Pancreas (tissue), 10 donors: ENCODE data around the gene TSPEAR. TPM values are rescaled to one million over a fixed set of nuclear protein-coding genes. Genes with fewer than 3 reads are reported as not detected.

Experiments used
- ATAC-seq, 4 donors: fragments of 200-7000 bp; cut with Tn5 transposase; one replicate each; pipeline versions ENCODE4 v1.8.0 to v1.9.1; 2020; ENCODE audit warnings: mild to moderate bottlenecking in 4 of 4, moderate library complexity in 4 of 4
- DNase-seq, 6 donors: peaks; one replicate each; pipeline ENCODE4 v3.0.0-alpha.2; 2020
- FAIRE-seq: peaks from 2 replicates; lab custom pipeline; 2012; peaks lifted over from hg19 to GRCh38; lab: Jason Lieb, UNC
- H3K27ac ChIP-seq, 4 donors: fragments of 200-600 bp; sonication (generic); 1 replicate in 3 of 4; 2 replicates in 1 of 4; pipeline versions ENCODE4 v1.5.0 to v1.8.0; 2020
- H3K27me3 ChIP-seq, 4 donors: fragments of 200-600 bp; one replicate each; pipeline ENCODE4 v1.8.0; 2021
- H3K36me3 ChIP-seq, 3 donors: fragments of 200-600 bp; sonication (generic) in 1 of 3; one replicate each; pipeline versions ENCODE4 v1.5.0 to v1.8.0; 2020 to 2021
- H3K4me1 ChIP-seq, 3 donors: fragments of 200-600 bp; one replicate each; pipeline ENCODE4 v1.8.0; 2021
- H3K4me3 ChIP-seq, 4 donors: fragments of 200-600 bp; sonication (generic) in 2 of 4; one replicate each; pipeline versions ENCODE4 v1.5.0 to v1.8.0; 2020 to 2021
- H3K9me3 ChIP-seq, 4 donors: fragments of 200-600 bp; one replicate each; pipeline ENCODE4 v1.8.0; 2021
- WGBS, 2 donors: extraction: QIAGEN DNeasy Blood & Tissue Kit; methylation state at CpG; one replicate each; pipeline ENCODE4 v1.1.7; 2013; 5-methylcytosine and 5-hydroxymethylcytosine counted together
- intact Hi-C, 3 donors: fragments of 100-400 bp; cut with DNase I; formaldehyde crosslinking; loops; one replicate each; pipeline versions ENCODE4 v1.11.1 to v1.14.2; 2022
- polyA plus RNA-seq, 2 donors: library from polyadenylated mRNA; stranded (reverse); fragments of 200-250 nt; gene quantifications; one replicate each; pipeline ENCODE4 v1.2.3, GENCODE V29; 2013
- total RNA-seq, 6 donors: library from RNA; stranded (reverse); fragmentation: NEBNext Ultra II Directional in 4 of 6; extraction: Animal tissue kit (Norgen Biotek cat#: 25700) in 4 of 6; gene quantifications; one replicate each; pipeline versions ENCODE4 v1.2.1 to v1.2.4, GENCODE V29; 2021 to 2023
- TF ChIP-seq, protein P1 (sequence below), 4 donors: fragments of 200-600 bp; sonication (generic) in 3 of 4; IDR thresholded peaks; one replicate each; pipeline versions ENCODE4 v1.5.0 to v1.8.0; 2021; ENCODE audit warnings: antibody characterized with exemption in 4 of 4
- donor health status: healthy with polysubstance abuse.
- donor health status: DM: no; HTN: no; CAD: no; lungs with moderate emphysema.
- donor health status: DM: no; HTN: no; CAD: no.
- donor health status: control.
- donor health status: control.
- donor health status: Bipolar disorder and iron deficiency.
- donor health status: DM: yes; HTN: yes; CAD: no.
- donor health status: DM: no; HTN: no; CAD: no.
- donor health status: DM: no; HTN: no; CAD: no.
- donor health status: DM: yes; HTN: yes; CAD: no.

TSPEAR gene
- total and polyA plus RNA-seq, 8 donors = 0.05 to 1.4 (median 0.25) TPM; not detected in 1

- intact Hi-C loops = no loop called here
- H3K27ac ChIP-seq = no peak overlapping the region
- DNase-seq = no peak
- WGBS, 2 donors = 90 to 93% methylated on average over 1 of the region's 1 CpG
- no peak overlapping the region for H3K4me3 ChIP-seq
- no peaks in the 10 kb centered on the region for H3K9me3 ChIP-seq
- ATAC-seq = no peak
- no peaks in the 10 kb centered on the region for H3K4me1 ChIP-seq
- TF ChIP-seq, protein P1, sequence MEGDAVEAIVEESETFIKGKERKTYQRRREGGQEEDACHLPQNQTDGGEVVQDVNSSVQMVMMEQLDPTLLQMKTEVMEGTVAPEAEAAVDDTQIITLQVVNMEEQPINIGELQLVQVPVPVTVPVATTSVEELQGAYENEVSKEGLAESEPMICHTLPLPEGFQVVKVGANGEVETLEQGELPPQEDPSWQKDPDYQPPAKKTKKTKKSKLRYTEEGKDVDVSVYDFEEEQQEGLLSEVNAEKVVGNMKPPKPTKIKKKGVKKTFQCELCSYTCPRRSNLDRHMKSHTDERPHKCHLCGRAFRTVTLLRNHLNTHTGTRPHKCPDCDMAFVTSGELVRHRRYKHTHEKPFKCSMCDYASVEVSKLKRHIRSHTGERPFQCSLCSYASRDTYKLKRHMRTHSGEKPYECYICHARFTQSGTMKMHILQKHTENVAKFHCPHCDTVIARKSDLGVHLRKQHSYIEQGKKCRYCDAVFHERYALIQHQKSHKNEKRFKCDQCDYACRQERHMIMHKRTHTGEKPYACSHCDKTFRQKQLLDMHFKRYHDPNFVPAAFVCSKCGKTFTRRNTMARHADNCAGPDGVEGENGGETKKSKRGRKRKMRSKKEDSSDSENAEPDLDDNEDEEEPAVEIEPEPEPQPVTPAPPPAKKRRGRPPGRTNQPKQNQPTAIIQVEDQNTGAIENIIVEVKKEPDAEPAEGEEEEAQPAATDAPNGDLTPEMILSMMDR (IDR thresholded peaks at IDR 0.05) = no peak
- no peak for FAIRE-seq
- H3K36me3 ChIP-seq = no peaks in the 10 kb centered on the region
- H3K27me3 ChIP-seq = peaks cover 0 to 6% (median 0%) of the 10 kb centered on the region in 4 donors
Observed at GRCh38 chr21:44671911-44672310, 39.5 kb downstream of the TSPEAR start.

DNA sequence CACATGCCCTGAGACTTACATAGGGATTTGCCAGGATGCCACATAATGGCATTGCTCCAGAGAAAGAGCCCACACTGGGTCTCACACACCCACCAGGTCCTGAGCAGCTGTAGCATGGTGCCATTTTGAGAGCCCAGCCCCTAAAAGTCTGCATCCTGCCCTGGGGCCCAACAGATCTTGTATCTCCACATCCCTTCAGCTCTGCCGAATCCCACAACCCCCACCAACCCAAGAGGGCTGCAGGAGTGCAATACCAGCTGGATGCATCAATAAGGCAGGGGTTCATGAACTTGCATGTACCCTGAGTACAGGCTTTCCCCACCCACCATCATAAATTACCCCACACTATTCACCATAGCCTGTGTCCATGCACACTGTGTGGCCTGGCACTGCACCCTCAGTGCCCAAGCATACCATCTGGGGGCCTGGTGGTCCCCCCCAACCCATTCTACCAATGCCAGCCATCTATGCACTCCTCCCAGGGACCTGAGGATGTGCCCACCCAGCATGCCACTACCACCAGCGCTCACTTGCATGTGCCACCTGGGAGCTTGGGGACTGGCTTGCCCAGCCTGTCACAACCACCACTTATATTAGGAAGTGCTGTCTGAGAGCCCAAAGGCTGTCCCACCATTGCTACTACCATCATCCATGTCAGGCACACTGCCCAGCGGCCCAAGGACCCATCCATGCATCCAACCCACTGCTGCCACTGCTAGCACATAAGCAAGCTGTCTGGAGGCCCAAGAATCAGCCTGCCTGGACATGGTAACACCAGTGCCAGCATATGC, 40.5 kb downstream of the TSPEAR start:
- Histone ChIP-seq H3K27me3 (peaks cover 0 to 6% (median 0%) of the 10 kb centered on the region in 4 donors), H3K4me1 (no peaks in the 10 kb centered on the region), H3K4me3 (no peak overlapping the region), H3K36me3 (no peaks in the 10 kb centered on the region), H3K27ac (no peak overlapping the region), H3K9me3 (no peaks in the 10 kb centered on the region)
- WGBS, 2 donors = 54 to 61% methylated on average over 3 of the region's 3 CpGs
- no peak for ATAC-seq
- no peak for DNase-seq
- no peak for FAIRE-seq
- TF ChIP-seq, protein P1 (IDR thresholded peaks at IDR 0.05) = no peak
- intact Hi-C loops = no loop called here

DNA sequence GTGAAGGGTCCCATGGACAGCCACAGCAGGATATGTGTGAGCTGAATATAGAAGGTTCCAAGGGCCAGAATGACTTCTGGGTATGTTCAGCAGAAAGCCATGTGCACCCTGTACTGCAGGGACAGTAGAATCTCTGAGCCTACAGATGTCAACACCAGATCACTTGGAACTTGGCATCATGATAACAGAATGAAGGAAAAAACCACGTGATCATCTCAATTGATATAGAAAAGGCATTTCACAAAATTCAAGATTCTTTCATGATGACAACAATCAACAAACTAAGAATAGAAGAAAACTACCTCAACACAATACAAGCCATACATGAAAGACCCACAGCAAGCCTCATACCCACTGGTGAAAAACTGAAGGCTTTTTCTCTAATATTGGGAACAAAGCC, 43.8 kb downstream of the TSPEAR start:
- intact Hi-C loops = no loop called here
- Histone ChIP-seq H3K36me3 (no peaks in the 10 kb centered on the region), H3K4me1 (no peaks in the 10 kb centered on the region), H3K4me3 (no peak overlapping the region), H3K27me3 (peaks cover 0 to 6% (median 0%) of the 10 kb centered on the region in 4 donors), H3K27ac (no peak overlapping the region), H3K9me3 (no peaks in the 10 kb centered on the region)
- TF ChIP-seq, protein P1 (IDR thresholded peaks at IDR 0.05) = no peak
- no peak for ATAC-seq
- WGBS, 2 donors = 47 to 55% methylated on average over 1 of the region's 1 CpG
- no peak for FAIRE-seq
- no peak for DNase-seq

DNA sequence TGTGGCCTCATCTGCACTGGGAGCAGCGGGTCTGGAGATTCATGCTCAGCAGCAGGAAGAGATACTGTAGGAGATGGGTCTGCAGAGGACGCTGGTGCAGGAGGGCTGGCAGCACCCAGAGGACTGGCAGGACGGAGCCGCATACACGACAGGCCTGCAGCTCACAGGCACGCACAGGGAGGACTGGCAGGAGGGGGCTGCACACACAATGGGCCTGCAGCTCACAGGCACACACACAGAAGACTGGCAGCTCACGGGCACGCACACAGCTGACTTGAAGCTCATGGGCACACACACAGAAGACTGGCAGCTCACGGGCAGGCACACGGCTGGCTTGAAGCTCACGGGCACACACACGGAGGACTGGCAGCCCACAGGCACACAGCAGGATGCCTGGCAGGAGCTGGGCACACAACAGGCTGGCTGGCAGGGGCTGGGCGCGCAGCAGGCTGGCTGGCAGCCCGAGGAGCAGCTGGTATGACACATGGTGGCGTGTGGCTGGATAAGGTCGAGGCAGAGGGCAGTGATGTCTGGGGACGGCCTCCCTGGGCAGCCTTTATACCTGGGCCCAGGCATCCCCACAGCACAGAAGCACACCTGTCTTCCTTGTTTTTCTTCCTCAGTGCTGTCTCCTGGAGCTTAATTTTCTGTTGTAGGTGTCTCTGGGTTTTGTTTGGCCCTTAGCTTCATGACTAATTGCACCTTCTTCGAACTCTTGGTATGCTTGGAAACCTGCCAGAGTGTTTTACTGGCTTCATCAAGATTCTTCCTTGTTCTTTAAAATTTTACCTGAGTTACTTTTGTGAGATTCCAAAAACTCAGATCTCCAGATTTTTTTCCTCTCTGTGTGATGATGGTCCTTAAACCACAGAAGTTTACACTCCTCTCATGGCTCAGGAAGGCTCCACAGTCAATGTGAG, 44.7 kb downstream of the TSPEAR start, which contains the start of gene KRTAP12-2:
TSS of gene KRTAP12-2 (minus strand) at position 527 of the 920 bp plus-strand sequence. CDS start at position 486, 41 bp downstream.
- TF ChIP-seq, protein P1 (IDR thresholded peaks at IDR 0.05) = no peak
- ATAC-seq = no peak
- intact Hi-C loops = no loop called here
- DNase-seq = no peak
- FAIRE-seq = no peak
- no peak within 1 kb of the TSS for H3K27ac ChIP-seq
- 44 to 54% methylated on average over 19 of the region's 19 CpGs for WGBS, 2 donors
- H3K27me3 ChIP-seq = peaks cover 0 to 6% (median 0%) of the 10 kb centered on the region in 4 donors
- no peak within 1 kb of the TSS for H3K4me3 ChIP-seq
- no peaks in the 10 kb centered on the region for H3K36me3 ChIP-seq
- H3K9me3 ChIP-seq = no peaks in the 10 kb centered on the region
- no peaks in the 10 kb centered on the region for H3K4me1 ChIP-seq
